Erythroblast (primary cell): ENCODE data around the gene ANTXR1.

Source experiments
- GATA1 ChIP-seq: IDR thresholded peaks from 2 replicates; pipeline ENCODE4 v1.6.1; 2011; ENCODE audit warnings: low read depth, mild to moderate bottlenecking, control low read depth, low read length, moderate library complexity
- POLR2A ChIP-seq: IDR thresholded peaks from 2 replicates; pipeline ENCODE4 v1.6.1; 2011; ENCODE audit warnings: mild to moderate bottlenecking, low read length

DNA sequence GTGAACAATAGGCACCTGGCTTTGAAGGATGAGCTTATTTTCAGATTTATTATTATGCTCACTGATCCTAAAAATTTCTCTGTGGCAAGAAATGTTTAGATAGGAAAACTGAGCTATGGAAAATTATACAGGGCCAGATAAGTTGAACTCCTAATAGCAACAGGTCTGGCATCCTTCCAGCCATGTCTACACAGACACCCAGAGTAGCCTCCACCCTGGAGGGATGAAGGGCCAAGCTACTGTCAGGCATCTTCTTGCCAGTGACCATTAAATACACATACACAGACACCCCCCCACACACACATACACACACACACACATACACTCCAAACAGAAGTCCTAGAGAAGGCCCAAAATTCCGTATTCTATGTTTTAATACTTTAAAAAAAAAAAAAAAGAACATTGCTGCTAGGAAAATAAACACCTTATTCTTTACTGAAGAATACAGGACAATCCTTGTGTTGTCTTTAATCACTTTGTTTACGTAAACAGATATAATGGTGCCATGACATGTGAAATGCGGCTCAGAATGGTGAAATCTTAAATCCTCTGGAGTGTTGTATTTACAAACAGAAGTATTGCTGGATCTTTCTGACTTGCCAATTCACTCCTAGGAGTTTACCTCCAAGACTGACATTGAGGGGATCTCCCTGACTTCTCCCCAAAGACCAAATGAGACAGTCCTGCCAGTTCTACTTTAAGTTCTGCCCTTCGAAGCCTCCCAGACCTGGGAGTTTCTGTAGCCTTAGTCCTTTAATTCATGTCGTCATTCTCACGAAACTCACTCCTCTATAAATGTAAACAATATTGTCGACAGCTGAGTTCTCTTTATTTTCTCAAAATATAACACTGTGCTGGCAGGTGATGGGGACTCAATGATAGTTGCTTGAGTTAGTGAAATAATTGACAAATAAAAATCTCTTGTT, 163.1 kb downstream of the ANTXR1 start:
- TF ChIP-seq POLR2A (no peak), GATA1 (no peak)
